ENCODE results near the gene LDLRAD3. TPM values are rescaled to one million over a fixed set of nuclear protein-coding genes. Genes with fewer than 3 reads are reported as not detected.

The LDLRAD3 gene
- total and polyA plus RNA-seq, 4 donors, result 2.2 to 14.3 (median 9.9) TPM

DNA sequence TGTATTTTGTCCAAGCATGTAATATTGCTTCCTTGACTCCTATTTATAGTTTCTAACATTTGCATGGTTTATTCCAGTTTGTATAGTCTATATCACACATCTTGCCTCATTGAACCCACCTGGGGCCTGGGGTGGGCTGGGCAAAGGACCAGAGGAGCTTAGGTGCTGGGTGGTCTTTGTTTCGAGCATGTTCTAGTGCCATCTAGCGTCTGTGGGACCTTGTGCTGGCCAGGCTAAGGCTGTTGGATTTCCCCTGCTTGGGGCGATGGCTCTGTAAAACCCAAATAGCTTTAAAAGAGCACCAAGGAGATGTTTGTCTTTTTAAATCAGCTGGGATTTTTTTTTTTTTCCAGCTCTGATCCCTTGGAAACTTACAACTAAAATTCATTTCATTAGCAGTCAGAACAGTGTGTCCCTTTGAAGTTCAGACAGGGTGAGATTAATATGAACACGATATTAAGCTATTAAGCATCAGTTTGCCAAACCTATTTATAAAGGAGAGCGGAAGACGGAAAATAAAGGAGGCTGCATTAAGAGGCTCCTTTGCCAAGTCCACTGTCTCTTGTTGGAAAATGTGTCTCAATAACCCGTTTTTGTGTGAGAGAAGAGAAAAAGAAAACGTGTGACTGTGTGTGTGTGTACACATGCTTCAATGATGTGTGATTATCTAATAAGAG, 188.0 kb downstream of the LDLRAD3 start:
- DNase-seq (peak; percentile 66 to 87 (median 77)), ATAC-seq (ENCODE audit: insufficient read depth, low FRiP score) (no peak)
- TF ChIP-seq, protein P1, sequence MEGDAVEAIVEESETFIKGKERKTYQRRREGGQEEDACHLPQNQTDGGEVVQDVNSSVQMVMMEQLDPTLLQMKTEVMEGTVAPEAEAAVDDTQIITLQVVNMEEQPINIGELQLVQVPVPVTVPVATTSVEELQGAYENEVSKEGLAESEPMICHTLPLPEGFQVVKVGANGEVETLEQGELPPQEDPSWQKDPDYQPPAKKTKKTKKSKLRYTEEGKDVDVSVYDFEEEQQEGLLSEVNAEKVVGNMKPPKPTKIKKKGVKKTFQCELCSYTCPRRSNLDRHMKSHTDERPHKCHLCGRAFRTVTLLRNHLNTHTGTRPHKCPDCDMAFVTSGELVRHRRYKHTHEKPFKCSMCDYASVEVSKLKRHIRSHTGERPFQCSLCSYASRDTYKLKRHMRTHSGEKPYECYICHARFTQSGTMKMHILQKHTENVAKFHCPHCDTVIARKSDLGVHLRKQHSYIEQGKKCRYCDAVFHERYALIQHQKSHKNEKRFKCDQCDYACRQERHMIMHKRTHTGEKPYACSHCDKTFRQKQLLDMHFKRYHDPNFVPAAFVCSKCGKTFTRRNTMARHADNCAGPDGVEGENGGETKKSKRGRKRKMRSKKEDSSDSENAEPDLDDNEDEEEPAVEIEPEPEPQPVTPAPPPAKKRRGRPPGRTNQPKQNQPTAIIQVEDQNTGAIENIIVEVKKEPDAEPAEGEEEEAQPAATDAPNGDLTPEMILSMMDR (IDR thresholded peaks at IDR 0.05; ENCODE audit: control extremely low read depth, extremely low read depth), result peak; percentile 24
- no peaks in the 10 kb centered on the region for H3K27me3 ChIP-seq (ENCODE audit: control insufficient read depth in 3 of 3, insufficient read depth in 3 of 3, low read length in 2 of 3)
- peaks cover 0 to 21% (median 0%) of the 10 kb centered on the region in 5 donors for H3K4me1 ChIP-seq (ENCODE audit: control insufficient read depth in 5 of 5, insufficient read depth in 5 of 5, low read length in 5 of 5)
- H3K36me3 ChIP-seq (ENCODE audit: control insufficient read depth in 4 of 4, insufficient read depth in 4 of 4, low read length in 4 of 4), result no peaks in the 10 kb centered on the region
- no peaks in the 10 kb centered on the region for H3K9me3 ChIP-seq (ENCODE audit: control insufficient read depth in 4 of 4, insufficient read depth in 3 of 4, low read length in 3 of 4)
- H3K27ac ChIP-seq (ENCODE audit: low read depth in 1 of 2, low read length in 1 of 2), result no peak overlapping the region
- no peak overlapping the region for H3K9ac ChIP-seq (ENCODE audit: insufficient read depth in 1 of 2, low read length in 2 of 2)
- 53 to 59% methylated on average over 8 of the region's 8 CpGs for WGBS, 2 donors
- no peak overlapping the region for H3K4me3 ChIP-seq

DNA sequence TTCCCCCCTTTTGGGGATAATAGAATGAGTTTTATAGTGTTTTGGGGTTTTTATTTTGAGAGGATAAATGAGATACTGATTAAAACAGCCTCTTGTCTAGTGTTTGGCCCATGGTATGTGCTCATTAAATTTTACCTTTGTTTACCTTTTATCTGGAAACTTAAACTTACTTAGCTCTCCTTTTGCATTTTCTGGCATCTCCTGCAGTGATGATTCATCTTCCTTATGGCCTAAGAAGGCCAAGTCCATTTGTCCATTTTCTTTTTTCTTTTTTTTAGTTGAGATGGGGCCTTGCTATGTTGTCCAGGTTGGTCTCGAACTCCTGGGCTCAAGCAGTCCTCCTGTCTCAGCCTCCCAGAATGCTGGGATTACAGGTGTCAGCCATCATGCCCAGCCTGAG, 189.1 kb downstream of the LDLRAD3 start:
- TF ChIP-seq, protein P1 (IDR thresholded peaks at IDR 0.05; ENCODE audit: control extremely low read depth, extremely low read depth), result no peak
- Histone ChIP-seq H3K9ac (ENCODE audit: insufficient read depth in 1 of 2, low read length in 2 of 2) (no peak overlapping the region), H3K4me3 (no peak overlapping the region), H3K9me3 (ENCODE audit: control insufficient read depth in 4 of 4, insufficient read depth in 3 of 4, low read length in 3 of 4) (no peaks in the 10 kb centered on the region), H3K4me1 (ENCODE audit: control insufficient read depth in 5 of 5, insufficient read depth in 5 of 5, low read length in 5 of 5) (peaks cover 0 to 20% (median 0%) of the 10 kb centered on the region in 5 donors), H3K36me3 (ENCODE audit: control insufficient read depth in 4 of 4, insufficient read depth in 4 of 4, low read length in 4 of 4) (no peaks in the 10 kb centered on the region), H3K27ac (ENCODE audit: low read depth in 1 of 2, low read length in 1 of 2) (no peak overlapping the region), H3K27me3 (ENCODE audit: control insufficient read depth in 3 of 3, insufficient read depth in 3 of 3, low read length in 2 of 3) (no peaks in the 10 kb centered on the region)
- no peak for DNase-seq
- ATAC-seq (ENCODE audit: insufficient read depth, low FRiP score), result no peak
- 90 to 96% methylated on average over 1 of the region's 1 CpG for WGBS, 2 donors

DNA sequence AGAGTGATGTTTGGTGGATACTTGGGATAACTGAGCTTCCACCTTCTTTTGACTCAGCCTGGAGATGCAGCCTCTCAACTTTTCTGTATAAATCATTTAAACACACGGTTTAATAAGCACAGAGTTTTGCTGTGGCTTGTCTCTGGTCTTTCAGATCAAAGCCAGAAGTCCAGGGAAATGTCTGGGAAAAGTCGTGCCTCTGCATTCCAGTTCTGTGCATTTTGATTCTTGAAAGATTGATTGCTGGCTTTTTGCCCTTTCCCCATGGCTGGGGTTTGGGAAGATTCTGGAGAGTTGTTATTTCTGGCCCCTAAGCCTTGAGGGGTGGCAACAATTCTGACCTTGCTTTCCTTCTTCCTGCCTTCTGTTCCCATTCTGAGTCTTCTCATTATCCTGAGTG, 191.2 kb downstream of the LDLRAD3 start:
- DNase-seq (no peak), ATAC-seq (ENCODE audit: insufficient read depth, low FRiP score) (no peak)
- H3K36me3 ChIP-seq (ENCODE audit: control insufficient read depth in 4 of 4, insufficient read depth in 4 of 4, low read length in 4 of 4), result no peaks in the 10 kb centered on the region
- no peaks in the 10 kb centered on the region for H3K9me3 ChIP-seq (ENCODE audit: control insufficient read depth in 4 of 4, insufficient read depth in 3 of 4, low read length in 3 of 4)
- peaks cover 0 to 26% (median 0%) of the 10 kb centered on the region in 5 donors for H3K4me1 ChIP-seq (ENCODE audit: control insufficient read depth in 5 of 5, insufficient read depth in 5 of 5, low read length in 5 of 5)
- no peaks in the 10 kb centered on the region for H3K27me3 ChIP-seq (ENCODE audit: control insufficient read depth in 3 of 3, insufficient read depth in 3 of 3, low read length in 2 of 3)
- H3K4me3 ChIP-seq, result no peak overlapping the region
- WGBS, 2 donors, result 42 to 65% methylated on average over 2 of the region's 2 CpGs
- H3K9ac ChIP-seq (ENCODE audit: insufficient read depth in 1 of 2, low read length in 2 of 2), result no peak overlapping the region
- H3K27ac ChIP-seq (ENCODE audit: low read depth in 1 of 2, low read length in 1 of 2), result no peak overlapping the region
- TF ChIP-seq, protein P1 (IDR thresholded peaks at IDR 0.05; ENCODE audit: control extremely low read depth, extremely low read depth), result no peak

DNA sequence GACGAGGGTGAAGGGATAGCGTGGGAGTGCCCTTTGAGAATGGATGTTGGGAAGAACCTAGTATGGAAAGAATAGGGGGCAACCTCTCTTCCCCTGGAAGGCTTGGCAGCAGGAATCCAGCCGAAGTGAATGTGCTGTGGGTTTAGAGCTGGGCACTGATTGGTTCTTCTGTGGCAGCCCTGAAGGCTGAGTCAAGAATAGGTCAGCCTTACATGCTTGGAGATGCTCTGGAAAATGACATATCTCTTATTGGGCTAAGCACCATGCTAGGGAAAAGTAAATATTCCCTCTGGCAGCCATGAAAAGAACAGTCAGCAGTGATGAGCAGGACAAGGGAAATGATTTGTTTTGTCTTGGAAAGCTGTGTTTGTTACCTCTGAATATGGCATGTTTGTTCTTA, 195.9 kb downstream of the LDLRAD3 start:
- H3K4me1 ChIP-seq (ENCODE audit: control insufficient read depth in 5 of 5, insufficient read depth in 5 of 5, low read length in 5 of 5), result peaks cover 0 to 28% (median 14%) of the 10 kb centered on the region in 5 donors
- 90 to 94% methylated on average over 3 of the region's 3 CpGs for WGBS, 2 donors
- H3K9me3 ChIP-seq (ENCODE audit: control insufficient read depth in 4 of 4, insufficient read depth in 3 of 4, low read length in 3 of 4), result no peaks in the 10 kb centered on the region
- no peak for ATAC-seq (ENCODE audit: insufficient read depth, low FRiP score)
- no peaks in the 10 kb centered on the region for H3K36me3 ChIP-seq (ENCODE audit: control insufficient read depth in 4 of 4, insufficient read depth in 4 of 4, low read length in 4 of 4)
- H3K4me3 ChIP-seq, result no peak overlapping the region
- TF ChIP-seq, protein P1 (IDR thresholded peaks at IDR 0.05; ENCODE audit: control extremely low read depth, extremely low read depth), result no peak
- H3K9ac ChIP-seq (ENCODE audit: insufficient read depth in 1 of 2, low read length in 2 of 2), result no peak overlapping the region
- H3K27me3 ChIP-seq (ENCODE audit: control insufficient read depth in 3 of 3, insufficient read depth in 3 of 3, low read length in 2 of 3), result no peaks in the 10 kb centered on the region
- H3K27ac ChIP-seq (ENCODE audit: low read depth in 1 of 2, low read length in 1 of 2), result no peak overlapping the region
- DNase-seq, result no peak

Data from lung (tissue), 12 donors.